Astrocyte (in vitro differentiated cells and primary cell): Measurements from ENCODE around the gene CLPX. TPM values are rescaled to one million over a fixed set of nuclear protein-coding genes. Genes with fewer than 3 reads are reported as not detected.

Experiments
- DNase-seq: peaks from one replicate; pipeline ENCODE4 v3.0.0-alpha.2; 2010; ENCODE audit warnings: low read depth
- FAIRE-seq: peaks from 2 replicates; lab custom pipeline; 2011; peaks lifted over from hg19 to GRCh38; lab: Jason Lieb, UNC
- H2AFZ ChIP-seq: 2 replicates; pipeline ENCODE4 v1.6.0; 2012; ENCODE audit warnings: low read depth, low read length, inconsistent platforms
- H3K27ac ChIP-seq: 2 replicates; pipeline ENCODE4 v1.5.1; 2011; ENCODE audit warnings: low read depth, low read length, inconsistent platforms
- H3K27me3 ChIP-seq: 2 replicates; pipeline ENCODE4 v1.6.0; 2011; ENCODE audit warnings: low read length, inconsistent platforms; ENCODE audit not compliant: insufficient read depth
- H3K36me3 ChIP-seq: 2 replicates; pipeline ENCODE4 v1.5.1; 2011; ENCODE audit warnings: low read length, inconsistent platforms; ENCODE audit not compliant: insufficient read depth
- H3K4me1 ChIP-seq: 2 replicates; pipeline ENCODE4 v1.5.1; 2011; ENCODE audit warnings: low read length, inconsistent platforms; ENCODE audit not compliant: insufficient read depth
- H3K4me2 ChIP-seq: 2 replicates; pipeline ENCODE4 v1.6.0; 2012; ENCODE audit warnings: low read length, inconsistent platforms
- H3K4me3 ChIP-seq: 2 replicates; pipeline ENCODE4 v1.5.1; 2011; ENCODE audit warnings: low read depth, mild to moderate bottlenecking, low read length, inconsistent platforms; ENCODE audit not compliant: insufficient read depth
- H3K79me2 ChIP-seq: 2 replicates; pipeline ENCODE4 v1.6.0; 2012; ENCODE audit warnings: mild to moderate bottlenecking, low read length, inconsistent platforms; ENCODE audit not compliant: insufficient read depth
- H3K9ac ChIP-seq: 2 replicates; pipeline ENCODE4 v1.6.0; 2012; ENCODE audit warnings: mild to moderate bottlenecking, low read length, inconsistent platforms
- H3K9me3 ChIP-seq: 2 replicates; pipeline ENCODE4 v1.5.1; 2012; ENCODE audit warnings: low read depth, mild to moderate bottlenecking, low read length, inconsistent platforms; ENCODE audit not compliant: insufficient read depth
- H4K20me1 ChIP-seq: 2 replicates; pipeline ENCODE4 v1.6.0; 2012; ENCODE audit warnings: low read length, inconsistent platforms; ENCODE audit not compliant: insufficient read depth
- H3K27ac Mint-ChIP-seq: one replicate; pipeline ENCODE4 v1.8.0; 2021; ENCODE audit warnings: mild to moderate bottlenecking, mixed read lengths; ENCODE audit not compliant: unreplicated experiment
- H3K27me3 Mint-ChIP-seq: one replicate; pipeline ENCODE4 v1.8.0; 2021; ENCODE audit warnings: low read depth, mixed read lengths; ENCODE audit not compliant: unreplicated experiment
- H3K36me3 Mint-ChIP-seq: one replicate; pipeline ENCODE4 v1.8.0; 2021; ENCODE audit warnings: low read depth, mixed read lengths; ENCODE audit not compliant: unreplicated experiment
- H3K4me1 Mint-ChIP-seq: one replicate; pipeline ENCODE4 v1.8.0; 2021; ENCODE audit warnings: low read depth, mixed read lengths; ENCODE audit not compliant: unreplicated experiment
- H3K4me3 Mint-ChIP-seq: one replicate; pipeline ENCODE4 v1.8.0; 2021; ENCODE audit warnings: mild to moderate bottlenecking, moderate library complexity, mixed read lengths; ENCODE audit not compliant: unreplicated experiment
- H3K9me3 Mint-ChIP-seq: one replicate; pipeline ENCODE4 v1.8.0; 2021; ENCODE audit warnings: mild to moderate bottlenecking, mixed read lengths; ENCODE audit not compliant: unreplicated experiment
- CTCF ChIP-seq: IDR thresholded peaks from 2 replicates; pipeline ENCODE4 v1.5.1; 2011; ENCODE audit warnings: low read depth, mild to moderate bottlenecking, inconsistent platforms, low read length, moderate library complexity; ENCODE audit not compliant: insufficient read depth
- EZH2 ChIP-seq: IDR thresholded peaks from 2 replicates; pipeline ENCODE4 v1.6.1; 2012; ENCODE audit warnings: mild to moderate bottlenecking, low read length, inconsistent platforms; ENCODE audit not compliant: insufficient read depth
- total RNA-seq: library from RNA; stranded (reverse); gene quantifications from 2 replicates; pipeline ENCODE4 v1.2.1, GENCODE V29; 2021

Gene CLPX
- total RNA-seq, 1 donor from 2014 or later: 45.2 TPM

- H2AFZ ChIP-seq: no peak overlapping the region
- H3K9ac ChIP-seq: no peak overlapping the region
- H3K9me3 ChIP-seq: no peaks in the 10 kb centered on the region
- no peaks in the 10 kb centered on the region for H3K36me3 Mint-ChIP-seq
- FAIRE-seq (no peak), DNase-seq (no peak)
- peaks cover 30% of the 10 kb centered on the region for H3K27me3 Mint-ChIP-seq
- no peak overlapping the region for H3K4me3 Mint-ChIP-seq
- peaks cover 7% of the 10 kb centered on the region for H3K27me3 ChIP-seq
- TF ChIP-seq CTCF (no peak), EZH2 (no peak)
- H3K4me1 Mint-ChIP-seq: peaks cover 22% of the 10 kb centered on the region
- H3K4me1 ChIP-seq: peaks cover 7% of the 10 kb centered on the region
- H3K9me3 Mint-ChIP-seq: no peaks in the 10 kb centered on the region
- H3K79me2 ChIP-seq: no peaks in the 10 kb centered on the region
- H3K36me3 ChIP-seq: no peaks in the 10 kb centered on the region
- H4K20me1 ChIP-seq: no peaks in the 10 kb centered on the region
- no peak overlapping the region for H3K27ac ChIP-seq
- no peak overlapping the region for H3K27ac Mint-ChIP-seq
- no peak overlapping the region for H3K4me3 ChIP-seq
- H3K4me2 ChIP-seq: no peak overlapping the region
Observed at GRCh38 chr15:65206750-65207149, 21.6 kb upstream of the CLPX start.

DNA sequence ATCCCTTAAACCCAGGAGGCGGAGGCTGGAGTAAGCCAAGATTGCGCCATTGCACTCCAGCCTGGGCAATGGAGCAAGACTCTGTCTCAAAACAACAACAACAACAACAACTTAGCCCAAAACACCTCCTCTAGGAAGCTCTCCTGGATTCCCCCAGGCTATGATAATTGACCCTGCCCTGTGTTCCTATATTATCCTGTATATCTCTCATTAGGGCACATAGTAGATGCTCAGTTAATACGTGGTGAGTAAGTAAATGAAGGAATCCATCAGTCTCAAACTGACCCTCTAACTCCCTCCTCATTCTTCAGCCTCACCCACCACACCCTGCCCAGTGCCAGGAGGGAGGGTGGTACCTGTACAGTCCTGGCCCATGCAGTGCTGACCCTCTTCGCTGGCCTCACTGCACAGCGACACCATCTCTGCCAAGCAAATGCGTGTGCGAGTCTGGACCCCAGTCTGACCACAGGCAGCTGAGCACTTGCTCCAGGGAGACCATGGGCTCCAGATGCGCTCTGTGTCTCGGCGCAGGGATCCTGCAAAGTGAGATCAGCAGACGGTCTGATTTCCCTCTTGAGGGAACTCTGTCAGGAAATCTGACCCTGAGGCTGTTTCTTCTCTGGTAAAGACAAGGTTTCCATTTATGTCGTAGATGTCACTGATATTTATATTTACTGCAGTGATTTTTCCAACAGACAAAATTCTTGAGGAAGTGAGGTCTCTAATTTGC lies 20.0 kb upstream of the CLPX start:
- no peaks in the 10 kb centered on the region for H4K20me1 ChIP-seq
- H3K27ac ChIP-seq: no peak overlapping the region
- H3K27me3 ChIP-seq: peaks cover 7% of the 10 kb centered on the region
- no peak overlapping the region for H2AFZ ChIP-seq
- H3K4me2 ChIP-seq: no peak overlapping the region
- Mint-ChIP-seq H3K4me1 (peaks cover 8% of the 10 kb centered on the region), H3K27ac (no peak overlapping the region), H3K36me3 (no peaks in the 10 kb centered on the region), H3K4me3 (no peak overlapping the region), H3K9me3 (no peaks in the 10 kb centered on the region), H3K27me3 (peaks cover 38% of the 10 kb centered on the region)
- FAIRE-seq: no peak
- H3K9ac ChIP-seq: no peak overlapping the region
- no peak for DNase-seq
- no peaks in the 10 kb centered on the region for H3K4me1 ChIP-seq
- no peaks in the 10 kb centered on the region for H3K9me3 ChIP-seq
- H3K79me2 ChIP-seq: no peaks in the 10 kb centered on the region
- H3K36me3 ChIP-seq: no peaks in the 10 kb centered on the region
- TF ChIP-seq CTCF (no peak), EZH2 (no peak)
- H3K4me3 ChIP-seq: no peak overlapping the region

DNA sequence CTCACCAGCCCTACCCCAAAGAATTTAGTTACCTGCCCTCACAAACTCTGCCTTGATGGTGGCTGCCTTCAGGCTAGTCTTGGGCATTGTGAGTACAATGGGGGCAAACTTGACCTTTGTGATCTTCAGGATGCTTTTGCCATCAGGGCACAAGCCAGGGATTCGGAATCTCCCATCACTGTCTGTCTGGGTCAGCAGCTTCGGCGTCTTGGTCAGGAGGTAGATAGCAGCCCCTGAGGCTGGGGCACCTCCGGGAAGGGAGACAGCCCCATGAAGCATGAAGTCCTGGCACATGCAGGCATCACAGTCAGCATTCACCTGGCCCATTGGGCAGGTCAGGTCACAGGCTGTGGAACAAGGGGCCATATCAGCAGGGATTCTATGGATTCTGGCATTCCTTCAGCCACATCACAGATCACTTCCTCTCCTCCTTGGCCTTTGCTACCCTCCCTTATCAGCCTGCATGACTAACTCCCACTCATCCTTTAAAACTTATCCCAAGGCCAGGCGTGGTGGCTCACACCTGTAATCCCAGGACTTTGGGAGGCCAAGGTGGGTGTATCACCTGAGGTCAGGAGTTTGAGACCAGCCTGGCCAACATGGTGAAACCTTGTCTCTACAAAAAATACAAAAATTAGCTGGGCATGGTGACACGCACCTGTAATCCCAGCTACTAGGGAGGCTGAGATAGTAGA lies 19.2 kb upstream of the CLPX start:
- Histone ChIP-seq H3K4me1 (no peaks in the 10 kb centered on the region), H3K79me2 (no peaks in the 10 kb centered on the region), H3K36me3 (no peaks in the 10 kb centered on the region), H3K9ac (no peak overlapping the region), H3K4me2 (no peak overlapping the region), H3K27ac (no peak overlapping the region), H3K9me3 (no peaks in the 10 kb centered on the region), H3K27me3 (peaks cover 10% of the 10 kb centered on the region), H4K20me1 (no peaks in the 10 kb centered on the region), H2AFZ (no peak overlapping the region), H3K4me3 (no peak overlapping the region)
- Mint-ChIP-seq H3K27ac (no peak overlapping the region), H3K36me3 (no peaks in the 10 kb centered on the region), H3K9me3 (no peaks in the 10 kb centered on the region), H3K4me3 (no peak overlapping the region), H3K27me3 (peaks cover 38% of the 10 kb centered on the region), H3K4me1 (peaks cover 1% of the 10 kb centered on the region)
- DNase-seq (no peak), FAIRE-seq (no peak)
- TF ChIP-seq EZH2 (no peak), CTCF (no peak)
